HT1080 (cell line): ENCODE data around the gene ENPP7. TPM values are rescaled to one million over a fixed set of nuclear protein-coding genes. Genes with fewer than 3 reads are reported as not detected.

Experiments used
- DNase-seq: peaks from one replicate; pipeline ENCODE4 v3.0.0-alpha.2; 2015; ENCODE audit warnings: low read depth
- small RNA-seq: library from RNA; depleted of rRNA; stranded (forward); fragments of <200 nt; gene quantifications from one replicate; pipeline ENCODE3, GENCODE V24; 2014
- total RNA-seq: library from RNA; depleted of rRNA; stranded (reverse); fragments of >200 nt; shearing (Covaris generic); gene quantifications from 2 replicates; pipeline ENCODE4 v1.2.3, GENCODE V29; 2014; rRNA removed

The ENPP7 gene
- total RNA-seq, 1 experiment from 2014 or later, result not detected

DNA sequence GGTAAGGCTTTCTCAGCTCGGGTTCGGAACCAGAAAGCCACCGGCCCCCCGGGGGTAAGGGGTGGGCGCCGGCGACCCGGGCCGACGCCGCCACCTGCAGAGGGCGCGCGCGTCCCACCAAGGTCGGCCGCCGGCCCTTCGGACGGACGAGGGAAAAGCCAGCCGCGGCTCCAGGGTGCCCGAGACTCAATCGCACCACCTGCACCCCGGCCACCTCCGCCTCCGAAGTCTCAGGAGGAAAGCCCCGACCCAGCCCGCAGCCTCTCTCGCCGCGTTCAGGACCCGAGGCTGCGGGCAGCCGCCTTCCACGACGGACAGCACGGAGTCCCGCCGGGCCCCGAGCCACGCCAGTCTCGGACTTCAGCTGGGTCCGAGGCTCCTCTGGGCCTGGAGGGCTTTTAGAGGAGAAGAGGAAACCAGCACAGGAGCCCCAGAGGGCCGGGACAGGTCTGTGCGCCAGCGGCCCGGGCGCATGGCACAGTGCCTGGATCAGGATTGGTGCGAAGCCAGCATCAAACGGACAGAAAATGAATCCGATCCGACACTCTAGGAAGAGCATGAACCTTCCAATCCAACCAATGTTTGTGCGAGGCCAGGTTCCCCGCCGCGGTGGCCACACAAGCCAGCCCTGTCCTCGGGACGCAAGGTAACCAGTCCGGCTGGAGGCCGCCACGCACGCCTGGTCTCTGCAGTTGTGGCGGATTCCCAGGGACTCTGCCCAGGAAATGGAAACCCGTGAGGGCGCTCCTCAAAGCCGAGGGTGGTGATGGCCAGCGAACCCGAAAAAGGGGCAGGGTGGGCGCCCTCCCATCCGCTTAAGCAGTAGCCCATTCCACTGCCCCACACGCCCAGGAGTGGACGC is 59.4 kb downstream of the ENPP7 start:
- DNase-seq, result no peak

DNA sequence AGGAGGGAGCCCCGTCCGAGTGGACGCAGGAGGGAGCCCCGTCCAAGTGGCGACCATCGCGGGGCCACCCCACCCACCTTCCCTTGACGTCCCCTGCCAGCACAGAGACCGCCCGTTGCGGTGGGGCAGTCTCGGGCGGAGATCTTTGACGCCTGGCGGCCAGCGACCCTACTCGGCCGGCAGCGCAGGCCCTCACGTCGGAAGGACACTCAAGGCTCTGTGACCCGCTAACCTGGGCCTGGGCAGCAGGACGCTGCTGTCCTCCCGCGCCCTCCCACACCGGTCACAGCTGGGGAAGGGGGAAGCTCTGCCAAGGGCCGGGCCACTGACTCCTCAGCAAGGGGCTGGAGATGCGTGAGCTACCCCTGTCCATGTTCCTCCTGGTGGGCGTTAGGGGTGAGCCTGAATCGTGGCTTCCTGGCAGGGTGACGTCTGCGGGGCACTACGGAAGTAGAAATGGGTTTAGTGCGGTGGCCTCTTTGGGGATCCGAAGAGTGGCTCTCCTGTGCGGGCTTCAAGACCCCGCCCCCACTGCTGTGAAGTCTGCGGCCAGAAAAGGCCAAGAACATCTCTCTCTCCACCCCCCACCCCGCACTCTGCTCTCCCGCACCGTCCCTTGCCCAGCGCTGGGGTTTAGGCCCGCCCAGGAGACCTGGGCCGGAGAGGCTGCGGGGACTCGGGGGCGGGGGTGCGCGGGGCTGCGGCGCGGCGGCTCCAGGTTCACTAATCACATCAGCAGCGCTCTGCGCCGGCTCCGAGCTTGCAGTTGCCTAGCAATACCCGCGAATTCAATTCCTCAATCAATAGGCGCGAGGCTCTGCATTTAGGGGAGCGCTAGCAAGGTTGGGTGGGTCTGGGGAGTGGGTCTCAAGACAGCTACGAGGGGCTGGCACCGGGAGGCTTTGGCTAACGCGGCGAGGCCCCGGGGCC is 60.3 kb downstream of the ENPP7 start:
- no peak for DNase-seq

DNA sequence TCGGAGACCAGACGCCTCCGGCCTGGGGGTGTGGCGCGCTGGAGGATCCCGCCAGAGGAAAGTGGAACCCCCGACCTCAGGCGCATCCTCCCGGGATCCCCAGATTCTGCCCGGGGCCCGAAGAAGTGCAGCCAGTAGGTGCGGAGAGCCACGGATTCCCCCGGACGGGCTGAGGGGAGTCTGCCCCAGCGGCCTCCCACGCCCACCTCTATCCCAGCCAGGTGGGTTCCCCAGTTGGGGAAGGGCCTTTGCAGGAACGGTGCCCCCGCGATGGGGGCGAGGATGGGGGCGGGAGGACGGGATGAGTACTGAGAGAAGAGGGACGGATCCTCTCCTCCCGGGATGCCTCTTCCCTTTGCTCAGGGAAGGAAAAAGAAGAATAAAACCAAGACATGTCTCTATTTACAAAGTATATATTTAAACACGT is 61.0 kb downstream of the ENPP7 start:
- no peak for DNase-seq

Small RNA genes lying within 50 kb of the gene (small RNA-seq; reads per million reads assigned to genes)
- gene MIR4739, result not detected

Other genes starting within 250 kb of the ENPP7 start
- gene RBFOX3, start 119.9 kb upstream of the ENPP7 start, total RNA-seq, result 0.35 TPM in 1 of 2 replicates, not detected in the other
- 7.1 and 8.0 TPM in 2 replicates for gene CBX2, start 47.2 kb downstream of the ENPP7 start, total RNA-seq
- gene CBX8, start 66.1 kb downstream of the ENPP7 start, total RNA-seq, result 7.6 and 9.0 TPM in 2 replicates
- 29.2 and 33.0 TPM in 2 replicates for gene CBX4, start 108.5 kb downstream of the ENPP7 start, total RNA-seq